Astrocyte (in vitro differentiated cells and primary cell): ENCODE measurements around the gene ZNF212. TPM values are rescaled to one million over a fixed set of nuclear protein-coding genes. Genes with fewer than 3 reads are reported as not detected.

Experiments used
- DNase-seq: peaks from one replicate; pipeline ENCODE4 v3.0.0-alpha.2; 2010; ENCODE audit warnings: low read depth
- FAIRE-seq: peaks from 2 replicates; lab custom pipeline; 2011; peaks lifted over from hg19 to GRCh38; lab: Jason Lieb, UNC
- H2AFZ ChIP-seq: 2 replicates; pipeline ENCODE4 v1.6.0; 2012; ENCODE audit warnings: low read depth, low read length, inconsistent platforms
- H3K27ac ChIP-seq: 2 replicates; pipeline ENCODE4 v1.5.1; 2011; ENCODE audit warnings: low read depth, low read length, inconsistent platforms
- H3K27me3 ChIP-seq: 2 replicates; pipeline ENCODE4 v1.6.0; 2011; ENCODE audit warnings: low read length, inconsistent platforms; ENCODE audit not compliant: insufficient read depth
- H3K36me3 ChIP-seq: 2 replicates; pipeline ENCODE4 v1.5.1; 2011; ENCODE audit warnings: low read length, inconsistent platforms; ENCODE audit not compliant: insufficient read depth
- H3K4me1 ChIP-seq: 2 replicates; pipeline ENCODE4 v1.5.1; 2011; ENCODE audit warnings: low read length, inconsistent platforms; ENCODE audit not compliant: insufficient read depth
- H3K4me2 ChIP-seq: 2 replicates; pipeline ENCODE4 v1.6.0; 2012; ENCODE audit warnings: low read length, inconsistent platforms
- H3K4me3 ChIP-seq: 2 replicates; pipeline ENCODE4 v1.5.1; 2011; ENCODE audit warnings: low read depth, mild to moderate bottlenecking, low read length, inconsistent platforms; ENCODE audit not compliant: insufficient read depth
- H3K79me2 ChIP-seq: 2 replicates; pipeline ENCODE4 v1.6.0; 2012; ENCODE audit warnings: mild to moderate bottlenecking, low read length, inconsistent platforms; ENCODE audit not compliant: insufficient read depth
- H3K9ac ChIP-seq: 2 replicates; pipeline ENCODE4 v1.6.0; 2012; ENCODE audit warnings: mild to moderate bottlenecking, low read length, inconsistent platforms
- H3K9me3 ChIP-seq: 2 replicates; pipeline ENCODE4 v1.5.1; 2012; ENCODE audit warnings: low read depth, mild to moderate bottlenecking, low read length, inconsistent platforms; ENCODE audit not compliant: insufficient read depth
- H4K20me1 ChIP-seq: 2 replicates; pipeline ENCODE4 v1.6.0; 2012; ENCODE audit warnings: low read length, inconsistent platforms; ENCODE audit not compliant: insufficient read depth
- H3K27ac Mint-ChIP-seq: one replicate; pipeline ENCODE4 v1.8.0; 2021; ENCODE audit warnings: mild to moderate bottlenecking, mixed read lengths; ENCODE audit not compliant: unreplicated experiment
- H3K27me3 Mint-ChIP-seq: one replicate; pipeline ENCODE4 v1.8.0; 2021; ENCODE audit warnings: low read depth, mixed read lengths; ENCODE audit not compliant: unreplicated experiment
- H3K36me3 Mint-ChIP-seq: one replicate; pipeline ENCODE4 v1.8.0; 2021; ENCODE audit warnings: low read depth, mixed read lengths; ENCODE audit not compliant: unreplicated experiment
- H3K4me1 Mint-ChIP-seq: one replicate; pipeline ENCODE4 v1.8.0; 2021; ENCODE audit warnings: low read depth, mixed read lengths; ENCODE audit not compliant: unreplicated experiment
- H3K4me3 Mint-ChIP-seq: one replicate; pipeline ENCODE4 v1.8.0; 2021; ENCODE audit warnings: mild to moderate bottlenecking, moderate library complexity, mixed read lengths; ENCODE audit not compliant: unreplicated experiment
- H3K9me3 Mint-ChIP-seq: one replicate; pipeline ENCODE4 v1.8.0; 2021; ENCODE audit warnings: mild to moderate bottlenecking, mixed read lengths; ENCODE audit not compliant: unreplicated experiment
- CTCF ChIP-seq: IDR thresholded peaks from 2 replicates; pipeline ENCODE4 v1.5.1; 2011; ENCODE audit warnings: low read depth, mild to moderate bottlenecking, inconsistent platforms, low read length, moderate library complexity; ENCODE audit not compliant: insufficient read depth
- EZH2 ChIP-seq: IDR thresholded peaks from 2 replicates; pipeline ENCODE4 v1.6.1; 2012; ENCODE audit warnings: mild to moderate bottlenecking, low read length, inconsistent platforms; ENCODE audit not compliant: insufficient read depth
- total RNA-seq: library from RNA; stranded (reverse); gene quantifications from 2 replicates; pipeline ENCODE4 v1.2.1, GENCODE V29; 2021

ZNF212 gene
- total RNA-seq, 1 donor from 2014 or later, result 8.2 TPM

- H3K27me3 Mint-ChIP-seq, result peaks cover 3% of the 10 kb centered on the region
- FAIRE-seq (no peak), DNase-seq (no peak)
- Histone ChIP-seq H3K79me2 (peaks cover 35% of the 10 kb centered on the region), H3K9ac (peak overlapping the region; percentile 87), H3K9me3 (no peaks in the 10 kb centered on the region), H3K4me1 (peaks cover 27% of the 10 kb centered on the region), H3K27me3 (no peaks in the 10 kb centered on the region), H3K27ac (no peak overlapping the region), H3K4me2 (peak overlapping the region; percentile 94), H3K4me3 (peak overlapping the region; percentile 86), H3K36me3 (peaks cover 6% of the 10 kb centered on the region), H4K20me1 (peaks cover 32% of the 10 kb centered on the region), H2AFZ (peak overlapping the region; percentile 85)
- H3K4me3 Mint-ChIP-seq, result peak overlapping the region; percentile 82
- no peaks in the 10 kb centered on the region for H3K9me3 Mint-ChIP-seq
- no peak for TF ChIP-seq CTCF
- no peak for TF ChIP-seq EZH2
- H3K36me3 Mint-ChIP-seq, result peaks cover 11% of the 10 kb centered on the region
- peaks cover 23% of the 10 kb centered on the region for H3K4me1 Mint-ChIP-seq
- no peak overlapping the region for H3K27ac Mint-ChIP-seq
Observed at GRCh38 chr7:149194799-149195179, 44.7 kb upstream of the ZNF212 start.

- H3K27me3 ChIP-seq, result no peaks in the 10 kb centered on the region
- Mint-ChIP-seq H3K9me3 (no peaks in the 10 kb centered on the region), H3K4me1 (peaks cover 29% of the 10 kb centered on the region), H3K27me3 (peaks cover 3% of the 10 kb centered on the region), H3K27ac (peak within 1 kb of the TSS; percentile 90), H3K4me3 (peak within 1 kb of the TSS; percentile 97), H3K36me3 (peaks cover 16% of the 10 kb centered on the region)
- H4K20me1 ChIP-seq, result peaks cover 32% of the 10 kb centered on the region
- peaks cover 40% of the 10 kb centered on the region for H3K79me2 ChIP-seq
- TF ChIP-seq CTCF (peak; percentile 10), EZH2 (no peak)
- H3K4me1 ChIP-seq, result peaks cover 32% of the 10 kb centered on the region
- no peaks in the 10 kb centered on the region for H3K9me3 ChIP-seq
- H3K36me3 ChIP-seq, result peaks cover 10% of the 10 kb centered on the region
- peak within 1 kb of the TSS; percentile 85 for H2AFZ ChIP-seq
- peak within 1 kb of the TSS; percentile 87 for H3K9ac ChIP-seq
- FAIRE-seq, result no peak
- H3K4me2 ChIP-seq, result peak within 1 kb of the TSS; percentile 94
- DNase-seq, result peak; percentile 83
- H3K27ac ChIP-seq, result peak within 1 kb of the TSS; percentile 79
- peak within 1 kb of the TSS; percentile 86 for H3K4me3 ChIP-seq
Observed at GRCh38 chr7:149195180-149196150, 44.0 kb upstream of the ZNF212 start, which contains the start of gene ZNF282. TSS of gene ZNF282 (plus strand) at chr7:149195546. CDS start at chr7:149195590, 44 bp downstream.
